HepG2 (cell line): ENCODE data around the gene AGAP6.
"Not testable (repeated sequence)": the region's sequence is repeated elsewhere in the genome, so short reads cannot be mapped to it uniquely, and the experiment has no call there.

ENCODE experiments used
- ESRRA ChIP-seq: sonication (generic); formaldehyde crosslinking; IDR thresholded peaks from 2 replicates; pipeline ENCODE4 v1.5.1; 2020; ENCODE audit warnings: mild to moderate bottlenecking, low read depth, missing genetic modification reagents
- HNRNPUL1 ChIP-seq: fragments of 200-400 bp; formaldehyde crosslinking; IDR thresholded peaks from 2 replicates; pipeline ENCODE4 v1.6.1; 2017; ENCODE audit warnings: low read depth, mild to moderate bottlenecking, low read length, moderate library complexity
- POLR2A ChIP-seq, 2 experiments: IDR thresholded peaks; 2 replicates each; pipeline ENCODE4 v1.6.1; 2011; ENCODE audit warnings: low read depth in 2 of 2, low read length in 2 of 2, mild to moderate bottlenecking in 1 of 2, moderate library complexity in 1 of 2; ENCODE audit not compliant: insufficient read depth in 1 of 2
- ZFYVE20 ChIP-seq: sonication (generic); formaldehyde crosslinking; IDR thresholded peaks from 2 replicates; pipeline ENCODE4 v1.8.0; 2023; ENCODE audit warnings: low read depth, mild to moderate bottlenecking, moderate library complexity, missing genetic modification reagents, borderline replicate concordance
- ZNF232 ChIP-seq: sonication (generic); formaldehyde crosslinking; IDR thresholded peaks from 2 replicates; pipeline ENCODE4 v1.4.0; 2020; ENCODE audit warnings: missing genetic modification reagents, borderline replicate concordance
- ZNF282 ChIP-seq: fragments of 450-650 bp; IDR thresholded peaks from 2 replicates; pipeline ENCODE4 v1.6.1; 2018; ENCODE audit not compliant: partially characterized antibody
- ZNF709 ChIP-seq: sonication (generic); formaldehyde crosslinking; IDR thresholded peaks from 2 replicates; pipeline ENCODE4 v1.5.0; 2020; ENCODE audit warnings: mild to moderate bottlenecking, missing genetic modification reagents

DNA sequence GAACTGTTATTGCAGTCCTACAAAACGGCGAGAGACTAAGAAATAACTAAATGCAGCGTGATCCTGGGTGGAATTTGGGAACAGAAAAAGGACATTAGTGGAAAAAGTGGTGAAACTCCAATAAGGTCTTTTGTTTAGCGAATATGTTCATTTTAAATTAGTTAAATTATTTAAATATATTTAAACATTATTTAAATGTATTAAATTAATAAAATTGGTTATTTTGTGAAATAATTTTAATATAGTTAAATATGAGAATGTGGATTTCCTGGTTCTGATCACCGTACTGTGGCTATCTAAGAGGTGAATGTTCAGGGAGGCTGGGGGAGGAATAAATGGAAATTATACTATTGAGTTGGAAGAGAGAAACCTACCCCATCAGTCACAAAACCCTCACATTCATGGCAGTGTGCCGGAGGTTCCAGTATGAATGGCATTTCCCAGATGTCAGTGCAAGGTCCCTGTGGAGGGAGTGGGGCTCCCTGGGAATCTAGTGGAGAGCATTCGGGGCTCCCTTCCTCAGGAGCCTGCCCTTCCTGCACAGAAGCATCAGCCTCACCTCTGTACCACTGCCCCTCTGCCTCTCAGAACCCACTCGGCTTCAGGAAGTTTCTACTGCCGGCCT, 27.5 kb downstream of the AGAP6 start:
- not testable (repeated sequence) for TF ChIP-seq ZFYVE20 (CRISPR knock-in tag); POLR2A (IDR thresholded peaks at IDR 0.05; ENCODE audit: insufficient read depth in 1 of 2, low read depth in 2 of 2, low read length in 2 of 2); HNRNPUL1; ZNF709 (CRISPR knock-in tag); ZNF282; ESRRA (CRISPR knock-in tag); ZNF232 (CRISPR knock-in tag)
